Upper lobe of left lung (tissue), 4 donors: ENCODE results near the gene ZNF496.

Experiments used
- POLR2A ChIP-seq, 4 donors: fragments of 450-650 bp; IDR thresholded peaks; one replicate each; pipeline ENCODE4 v1.5.1; 2016 to 2017; ENCODE audit warnings: antibody characterized with exemption in 4 of 4, mild to moderate bottlenecking in 2 of 4
- POLR2AphosphoS5 ChIP-seq, 2 donors: sonication (generic); formaldehyde crosslinking; IDR thresholded peaks; one replicate each; pipeline ENCODE4 v1.5.1; 2017; ENCODE audit warnings: antibody characterized with exemption in 2 of 2

DNA sequence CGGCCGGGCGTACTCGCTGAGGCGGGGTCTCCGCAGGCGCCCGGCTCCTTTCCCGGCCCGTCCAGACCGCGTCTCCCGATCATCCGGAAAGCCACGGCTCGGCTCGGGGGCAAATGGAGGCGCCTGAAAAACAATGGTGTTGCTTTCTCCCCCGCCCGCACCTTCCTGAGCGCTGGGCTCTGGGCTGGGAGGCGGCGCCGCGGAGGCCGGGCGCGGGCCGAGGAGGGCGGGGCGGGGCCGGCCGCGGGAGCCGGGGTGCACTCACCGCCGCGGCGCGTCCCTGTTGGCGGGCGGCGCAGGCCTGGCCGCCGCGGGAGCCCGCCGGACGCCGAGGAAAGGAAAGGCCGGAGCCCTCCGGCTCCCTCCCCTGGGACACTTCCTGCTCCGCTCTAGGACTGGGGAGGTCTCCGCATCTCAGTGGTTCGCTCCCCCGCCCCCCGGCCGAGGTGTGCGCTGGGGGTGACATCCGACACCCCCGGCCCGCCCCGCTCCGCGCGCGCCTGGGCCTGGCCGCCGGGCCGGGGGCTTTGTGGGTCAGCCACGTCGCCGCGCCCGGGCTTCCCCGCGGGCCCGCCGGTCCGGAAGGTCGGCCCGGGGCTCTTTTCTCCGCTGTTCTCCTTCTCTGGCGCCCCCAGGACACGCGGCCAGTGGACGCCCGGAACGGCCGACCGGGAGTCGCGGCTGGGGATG is at the start of gene ZNF496:
- peak in 2 of 4 donors; percentile 0 to 28 for TF ChIP-seq POLR2A (IDR thresholded peaks at IDR 0.05)
- TF ChIP-seq POLR2AphosphoS5 (IDR thresholded peaks at IDR 0.05), result peak in 1 of 2 donors; percentile 45
